Stomach (tissue), 4 donors: Measurements from ENCODE around the gene CHST11.

Experiments
- CTCF ChIP-seq, 7 experiments: fragments of 450-650 bp in 4 of 7; fragments of 200-600 bp in 3 of 7; sonication (generic) in 3 of 7; IDR thresholded peaks; one replicate each; pipeline ENCODE4 v1.5.1; 2016 to 2019; ENCODE audit warnings: antibody characterized with exemption in 7 of 7, control low read depth in 2 of 7, mild to moderate bottlenecking in 1 of 7
- EP300 ChIP-seq: sonication (generic); formaldehyde crosslinking; IDR thresholded peaks from one replicate; pipeline ENCODE4 v1.6.1; 2017; ENCODE audit warnings: antibody characterized with exemption
- POLR2A ChIP-seq, 4 donors: fragments of 450-650 bp; IDR thresholded peaks; one replicate each; pipeline ENCODE4 v1.6.1; 2016; ENCODE audit warnings: antibody characterized with exemption in 4 of 4, control low read depth in 2 of 4, mild to moderate bottlenecking in 1 of 4, moderate library complexity in 1 of 4
- POLR2AphosphoS5 ChIP-seq, 3 donors: sonication (generic); formaldehyde crosslinking; IDR thresholded peaks; one replicate each; pipeline ENCODE4 v1.6.1; 2016; ENCODE audit warnings: antibody characterized with exemption in 3 of 3

- no peak for TF ChIP-seq POLR2A (IDR thresholded peaks at IDR 0.05)
- TF ChIP-seq CTCF (IDR thresholded peaks at IDR 0.05): no peak
- no peak for TF ChIP-seq EP300
- TF ChIP-seq POLR2AphosphoS5 (IDR thresholded peaks at IDR 0.05): no peak
Observed at GRCh38 chr12:104513681-104514080, 56.9 kb downstream of the CHST11 start.
